ENCODE results near the gene B9D1.

The B9D1 gene

GRCh38 chr17:19387921-19388521, 25.5 kb upstream of the B9D1 start:
- DNase-seq: no peak

GRCh38 chr17:19386974-19387920, 24.7 kb upstream of the B9D1 start, which contains the start of gene MFAP4:
Gene MFAP4 (minus strand): TSS chr17:19387190. CDS start chr17:19387155, 35 bp downstream.
- no peak for DNase-seq

- no peak for DNase-seq
These were observed 23.8 kb upstream of the B9D1 start for GRCh38 chr17:19386051-19386929.

GRCh38 chr17:19385521-19385983, 23.0 kb upstream of the B9D1 start:
- no peak for DNase-seq

- no peak for DNase-seq
These were observed 22.3 kb upstream of the B9D1 start for GRCh38 chr17:19384723-19385391.

- no peak for DNase-seq
These were observed 21.4 kb upstream of the B9D1 start for GRCh38 chr17:19383681-19384470.

- no peak for DNase-seq
These were observed 20.3 kb upstream of the B9D1 start for GRCh38 chr17:19382531-19383444.

GRCh38 chr17:19381741-19382444, 19.4 kb upstream of the B9D1 start:
- no peak for DNase-seq

GRCh38 chr17:19381361-19381740, 18.8 kb upstream of the B9D1 start:
- no peak for DNase-seq

GRCh38 chr17:19380481-19381301, 18.2 kb upstream of the B9D1 start:
- no peak for DNase-seq

- no peak for DNase-seq
These were observed 17.0 kb upstream of the B9D1 start for GRCh38 chr17:19379361-19380065.

- DNase-seq: no peak
These were observed 16.2 kb upstream of the B9D1 start, which contains the start of gene MAPK7 for GRCh38 chr17:19378416-19379360. Gene MAPK7 (plus strand): TSS chr17:19378498. CDS start chr17:19378901, 403 bp downstream.

GRCh38 chr17:19377602-19378415, 15.3 kb upstream of the B9D1 start:
- DNase-seq: peak; percentile 96

GRCh38 chr17:19376811-19377210, 14.3 kb upstream of the B9D1 start:
- no peak for DNase-seq

- DNase-seq: no peak
These were observed 13.2 kb upstream of the B9D1 start for GRCh38 chr17:19375732-19376131.

- DNase-seq: no peak
These were observed 11.6 kb upstream of the B9D1 start for GRCh38 chr17:19374136-19374535.
